HCT116 (cell line): Measurements from ENCODE around the gene CTNNA2.

Source experiments
- POLR2A ChIP-seq: IDR thresholded peaks from 2 replicates; pipeline ENCODE4 v1.7.0; 2011; ENCODE audit warnings: borderline replicate concordance; ENCODE audit not compliant: insufficient read depth, insufficient read length; ENCODE audit errors: extremely low read depth
- SP1 ChIP-seq: IDR thresholded peaks from 2 replicates; pipeline ENCODE4 v1.6.1; 2012; ENCODE audit warnings: low read depth
- TF ChIP-seq, protein P1 (sequence below), 3 experiments: fragments of 200-600 bp in 1 of 3; sonication (generic) in 1 of 3; IDR thresholded peaks in 2 of 3; conservative IDR thresholded peaks in 1 of 3; 2 replicates each; pipeline ENCODE4 v1.5.1; 2012 to 2017; ENCODE audit warnings: low read depth in 2 of 3, low read length in 2 of 3, antibody characterized with exemption in 1 of 3, borderline replicate concordance in 1 of 3, control low read depth in 1 of 3, mild to moderate bottlenecking in 1 of 3, mixed read lengths in 1 of 3, mixed run types in 1 of 3, moderate library complexity in 1 of 3; ENCODE audit not compliant: insufficient read depth in 1 of 3

DNA sequence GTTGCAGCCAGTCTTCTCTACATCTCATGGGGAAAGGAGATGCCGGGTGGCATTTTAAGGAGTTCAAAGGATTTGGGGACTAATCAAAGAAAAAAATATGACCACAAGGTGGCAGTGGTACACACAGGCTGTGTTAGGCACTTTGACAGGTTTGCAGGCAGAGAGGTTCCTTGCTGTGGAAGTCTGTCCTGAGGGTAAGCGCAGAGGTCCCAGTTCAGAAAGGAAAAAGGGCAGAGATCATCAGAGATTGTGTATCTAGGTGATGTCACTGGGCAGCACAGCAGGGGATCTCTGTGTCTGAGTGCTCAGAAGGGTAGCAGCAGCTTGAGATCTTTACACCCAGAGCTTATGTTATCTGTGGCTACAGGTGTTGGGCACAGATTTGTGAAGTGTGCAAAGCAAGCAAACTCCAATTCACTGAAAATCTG is 560.3 kb downstream of the CTNNA2 start:
- TF ChIP-seq, protein P1, sequence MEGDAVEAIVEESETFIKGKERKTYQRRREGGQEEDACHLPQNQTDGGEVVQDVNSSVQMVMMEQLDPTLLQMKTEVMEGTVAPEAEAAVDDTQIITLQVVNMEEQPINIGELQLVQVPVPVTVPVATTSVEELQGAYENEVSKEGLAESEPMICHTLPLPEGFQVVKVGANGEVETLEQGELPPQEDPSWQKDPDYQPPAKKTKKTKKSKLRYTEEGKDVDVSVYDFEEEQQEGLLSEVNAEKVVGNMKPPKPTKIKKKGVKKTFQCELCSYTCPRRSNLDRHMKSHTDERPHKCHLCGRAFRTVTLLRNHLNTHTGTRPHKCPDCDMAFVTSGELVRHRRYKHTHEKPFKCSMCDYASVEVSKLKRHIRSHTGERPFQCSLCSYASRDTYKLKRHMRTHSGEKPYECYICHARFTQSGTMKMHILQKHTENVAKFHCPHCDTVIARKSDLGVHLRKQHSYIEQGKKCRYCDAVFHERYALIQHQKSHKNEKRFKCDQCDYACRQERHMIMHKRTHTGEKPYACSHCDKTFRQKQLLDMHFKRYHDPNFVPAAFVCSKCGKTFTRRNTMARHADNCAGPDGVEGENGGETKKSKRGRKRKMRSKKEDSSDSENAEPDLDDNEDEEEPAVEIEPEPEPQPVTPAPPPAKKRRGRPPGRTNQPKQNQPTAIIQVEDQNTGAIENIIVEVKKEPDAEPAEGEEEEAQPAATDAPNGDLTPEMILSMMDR (IDR thresholded peaks at IDR 0.05 in 2 of 3, conservative IDR thresholded peaks at IDR 0.05 in 1 of 3; ENCODE audit: borderline replicate concordance in 1 of 3, insufficient read depth in 1 of 3, low read depth in 2 of 3, low read length in 2 of 3): peak in 2 of 3 experiments; percentile 30 to 49; a peak in 2 of 6 replicates
- TF ChIP-seq SP1: no peak
- no peak for TF ChIP-seq POLR2A
